Cardiac fibroblast (primary cell): ENCODE data around the gene NELFB.

Source experiments
- DNase-seq, 2 donors: peaks; one replicate each; pipeline versions ENCODE4 v3.0.0 to v3.0.0-alpha.2; 2010; ENCODE audit warnings: low read depth in 2 of 2
- H3K4me3 ChIP-seq, 2 donors: replicated peaks in 1 of 2; 1 replicate in 1 of 2; 2 replicates in 1 of 2; pipeline ENCODE4 v1.5.1; 2011; ENCODE audit warnings: low read depth in 2 of 2, low read length in 2 of 2, mild to moderate bottlenecking in 2 of 2, moderate library complexity in 1 of 2
- TF ChIP-seq, protein P1 (sequence below): IDR thresholded peaks from one replicate; pipeline ENCODE4 v1.5.1; 2011; ENCODE audit warnings: low read depth, mild to moderate bottlenecking, low read length, inconsistent platforms

NELFB gene

DNA sequence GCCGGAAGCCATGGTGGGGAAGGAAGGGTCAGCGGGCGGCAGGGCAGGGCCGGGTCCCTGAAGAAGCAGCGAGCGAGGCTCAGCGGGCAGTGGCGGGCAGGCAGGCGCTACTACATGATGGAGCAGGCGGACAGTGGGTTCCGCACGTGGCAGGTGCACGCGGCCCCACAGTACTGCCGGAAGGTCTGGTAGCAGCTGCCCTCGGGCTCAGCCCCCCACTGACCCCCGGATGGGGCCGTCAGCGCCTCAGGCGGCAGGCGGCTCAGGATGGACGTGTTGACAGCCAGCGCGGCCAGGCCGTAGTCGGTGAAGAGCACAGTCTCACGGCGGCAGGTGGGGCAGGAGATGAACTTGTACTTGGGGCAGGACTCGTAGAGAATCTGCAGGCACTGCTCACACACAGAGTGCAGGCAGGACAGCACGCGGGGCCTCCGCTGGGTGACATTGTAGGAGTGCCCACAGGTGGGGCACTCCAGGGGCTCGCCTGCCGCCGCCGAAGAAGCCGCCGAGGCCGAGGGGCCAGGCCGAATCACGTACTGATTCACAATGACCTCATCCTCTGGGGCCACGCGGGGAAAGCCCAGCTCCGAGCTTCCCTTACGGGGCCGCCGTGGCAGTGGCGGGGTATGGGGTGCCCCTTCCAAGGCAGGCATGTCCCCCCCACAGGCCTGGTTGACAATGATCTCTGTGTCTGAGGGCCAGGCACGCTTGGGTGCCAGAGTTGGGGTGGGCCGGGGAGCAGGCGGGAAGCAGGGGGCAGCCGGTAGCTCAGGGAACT is 34.6 kb upstream of the NELFB start:
- DNase-seq, result no peak
- TF ChIP-seq, protein P1, sequence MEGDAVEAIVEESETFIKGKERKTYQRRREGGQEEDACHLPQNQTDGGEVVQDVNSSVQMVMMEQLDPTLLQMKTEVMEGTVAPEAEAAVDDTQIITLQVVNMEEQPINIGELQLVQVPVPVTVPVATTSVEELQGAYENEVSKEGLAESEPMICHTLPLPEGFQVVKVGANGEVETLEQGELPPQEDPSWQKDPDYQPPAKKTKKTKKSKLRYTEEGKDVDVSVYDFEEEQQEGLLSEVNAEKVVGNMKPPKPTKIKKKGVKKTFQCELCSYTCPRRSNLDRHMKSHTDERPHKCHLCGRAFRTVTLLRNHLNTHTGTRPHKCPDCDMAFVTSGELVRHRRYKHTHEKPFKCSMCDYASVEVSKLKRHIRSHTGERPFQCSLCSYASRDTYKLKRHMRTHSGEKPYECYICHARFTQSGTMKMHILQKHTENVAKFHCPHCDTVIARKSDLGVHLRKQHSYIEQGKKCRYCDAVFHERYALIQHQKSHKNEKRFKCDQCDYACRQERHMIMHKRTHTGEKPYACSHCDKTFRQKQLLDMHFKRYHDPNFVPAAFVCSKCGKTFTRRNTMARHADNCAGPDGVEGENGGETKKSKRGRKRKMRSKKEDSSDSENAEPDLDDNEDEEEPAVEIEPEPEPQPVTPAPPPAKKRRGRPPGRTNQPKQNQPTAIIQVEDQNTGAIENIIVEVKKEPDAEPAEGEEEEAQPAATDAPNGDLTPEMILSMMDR, result no peak
- no peak overlapping the region for H3K4me3 ChIP-seq

DNA sequence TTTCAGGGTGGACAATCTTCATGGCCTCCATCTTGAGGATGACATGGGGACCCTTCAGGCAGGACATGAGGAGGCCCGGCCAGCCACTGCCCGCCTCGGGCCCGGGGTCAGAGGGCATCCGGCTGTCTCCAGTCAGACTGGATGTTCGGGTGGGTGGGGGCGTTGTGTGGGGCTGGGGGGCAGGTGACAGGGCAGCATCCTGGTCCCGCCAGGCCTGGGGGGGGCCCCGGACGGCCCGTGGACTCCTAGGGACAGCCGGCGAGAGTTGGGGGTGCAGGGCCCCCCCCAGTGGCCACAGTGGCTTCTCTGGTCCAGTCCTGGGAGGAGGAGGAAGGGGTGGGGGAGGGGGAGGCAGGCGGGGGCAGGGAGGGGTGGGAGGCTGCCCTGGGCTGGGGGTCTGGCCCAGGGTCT is 34.0 kb upstream of the NELFB start:
- TF ChIP-seq, protein P1, result no peak
- no peak for DNase-seq
- H3K4me3 ChIP-seq, result no peak overlapping the region

DNA sequence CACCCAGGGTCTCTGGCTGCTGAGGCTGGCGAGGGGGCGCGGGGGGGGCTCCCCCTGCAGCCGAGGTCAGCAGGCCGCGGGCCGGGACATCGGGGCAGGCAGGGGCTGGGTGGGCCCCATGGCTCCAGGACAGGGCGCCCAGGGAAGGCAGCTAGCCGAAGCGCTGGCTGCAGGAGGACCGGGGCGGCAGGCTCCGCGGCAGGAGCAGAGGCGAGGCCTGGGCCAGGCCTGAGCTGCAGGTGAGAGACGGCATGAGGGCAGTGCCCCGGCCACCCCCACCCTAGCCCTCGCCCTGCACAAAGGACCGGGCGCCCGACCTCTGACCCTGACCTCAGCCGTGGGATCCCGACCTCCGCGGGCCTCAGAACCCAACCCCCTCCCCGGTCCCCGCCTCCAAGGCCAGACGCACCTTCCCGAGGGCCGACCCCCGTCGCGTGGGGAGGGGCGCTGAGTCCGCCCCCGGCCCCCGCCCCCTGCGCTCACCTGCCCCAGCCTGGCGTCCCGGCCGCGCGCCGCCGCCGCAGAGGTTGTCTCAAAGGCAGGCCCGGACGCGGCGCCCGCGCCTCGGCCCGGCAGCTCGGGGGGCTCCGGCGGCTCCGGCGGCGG is 33.5 kb upstream of the NELFB start:
- no peak overlapping the region for H3K4me3 ChIP-seq
- no peak for DNase-seq
- TF ChIP-seq, protein P1, result no peak

DNA sequence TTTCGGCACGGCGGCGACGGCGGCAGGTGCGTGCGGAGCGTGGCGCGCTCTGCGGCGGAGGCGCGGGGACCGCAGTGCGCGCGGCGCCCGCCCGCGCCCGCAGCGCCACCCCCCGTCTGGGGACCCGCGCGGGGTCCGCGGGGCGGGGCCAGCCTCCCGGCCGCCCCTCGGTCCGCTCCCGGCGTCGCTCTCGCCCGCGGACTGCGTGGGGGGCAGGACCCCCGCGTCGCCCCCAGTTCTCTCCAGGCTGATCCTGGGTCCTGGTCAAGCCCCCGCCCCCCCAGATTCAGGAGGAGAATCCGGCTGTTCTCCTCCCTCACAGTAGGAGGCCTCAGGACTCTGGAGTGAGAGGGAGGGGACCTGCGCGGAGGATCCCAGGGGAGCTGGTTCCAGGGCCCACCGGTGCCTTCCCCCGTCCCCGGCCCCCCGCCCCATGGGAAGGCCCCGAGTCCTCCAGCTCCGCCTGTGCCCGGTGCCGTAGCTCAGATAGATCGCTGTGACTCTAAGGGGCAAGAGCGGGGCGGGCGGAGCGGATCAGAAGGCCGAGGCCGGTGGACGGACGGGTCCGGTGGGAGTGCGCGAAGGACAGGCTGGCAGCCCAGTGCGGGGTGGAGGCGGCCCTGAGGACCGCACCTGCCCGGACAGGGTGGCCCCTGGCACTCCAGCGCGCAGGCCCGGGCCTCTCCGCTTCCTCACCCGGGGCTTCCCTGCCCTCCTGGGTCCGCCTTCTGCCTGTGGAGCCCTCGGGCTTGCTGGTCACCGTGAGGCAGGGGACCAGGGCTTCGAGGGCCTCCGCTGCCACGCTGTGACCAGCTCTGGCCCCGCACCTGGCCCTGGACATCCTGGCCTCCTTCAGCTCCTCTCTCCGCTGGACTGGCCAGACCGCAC is 32.7 kb upstream of the NELFB start, which contains the start of gene RNF208:
Gene RNF208 (minus strand): TSS at position 51 of the 888 bp plus-strand sequence. CDS start 1,028 bp downstream, outside the sequence.
- no peak for DNase-seq
- peak within 1 kb of the TSS; percentile 37 to 48 for H3K4me3 ChIP-seq
- TF ChIP-seq, protein P1, result no peak

DNA sequence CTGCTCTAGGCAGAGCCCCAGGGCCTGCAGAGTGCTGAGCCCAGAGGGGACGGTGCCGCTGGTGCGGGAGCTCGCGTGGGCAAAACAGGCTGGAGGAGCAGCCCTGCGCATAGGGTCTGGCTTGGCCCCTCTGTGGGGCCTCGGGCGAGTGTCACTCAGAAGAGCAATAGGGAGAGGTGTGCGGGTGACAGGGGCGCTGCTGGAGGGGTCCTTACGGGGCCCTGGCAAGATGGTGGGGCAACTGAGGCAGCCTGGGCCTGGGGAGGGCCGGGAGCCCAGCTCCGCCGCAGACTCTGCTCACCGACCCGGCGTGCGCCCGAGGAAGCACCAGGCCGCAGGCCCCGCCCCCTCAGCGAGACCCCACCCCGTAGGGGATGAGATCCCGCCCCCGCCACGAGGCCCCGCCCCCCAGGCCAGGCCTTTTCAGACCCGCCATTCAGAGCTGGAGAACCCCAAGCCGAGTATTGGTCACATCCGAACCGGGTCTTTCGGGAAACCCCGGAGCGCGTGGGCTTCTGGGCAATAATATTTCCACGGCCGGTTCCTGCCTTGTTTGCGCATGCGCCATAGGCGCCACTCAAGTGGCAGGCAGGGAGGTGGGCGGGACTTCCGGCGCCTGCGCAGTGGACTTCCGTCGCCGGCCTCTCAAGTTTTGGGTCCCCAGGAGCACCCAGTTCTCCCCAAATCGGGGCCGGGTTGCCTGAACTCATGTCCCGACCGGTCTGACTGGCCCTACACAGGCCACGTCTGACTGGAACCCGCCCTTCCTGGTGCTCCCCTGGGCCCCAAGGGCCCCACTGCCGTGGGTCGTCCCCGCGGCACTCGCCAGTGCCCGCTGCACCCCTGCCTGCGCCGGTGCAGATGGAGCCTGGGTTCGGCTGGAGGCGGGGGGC is 31.8 kb upstream of the NELFB start:
- H3K4me3 ChIP-seq, result peak overlapping the region; percentile 70 to 83
- TF ChIP-seq, protein P1, result no peak
- peak; percentile 99 for DNase-seq
